Left ventricle myocardium inferior (tissue), 1 donor: Measurements from ENCODE around the gene BBIP1. TPM values are rescaled to one million over a fixed set of nuclear protein-coding genes. Genes with fewer than 3 reads are reported as not detected.
A peak's percentile ranks its signal among the peaks of the same experiment; 100 is the strongest.

ENCODE experiments used
- DNase-seq: peaks from one replicate; pipeline ENCODE4 v3.0.0-alpha.2; 2020
- H3K27ac ChIP-seq: fragments of 200-600 bp; replicated peaks from 2 replicates; pipeline ENCODE4 v1.8.0; 2021
- H3K27me3 ChIP-seq: fragments of 200-600 bp; 2 replicates; pipeline ENCODE4 v1.8.0; 2021; ENCODE audit warnings: low read depth
- H3K36me3 ChIP-seq: fragments of 200-600 bp; 2 replicates; pipeline ENCODE4 v1.8.0; 2021
- H3K4me1 ChIP-seq: fragments of 200-600 bp; 2 replicates; pipeline ENCODE4 v1.8.0; 2021
- H3K4me3 ChIP-seq: fragments of 200-600 bp; 2 replicates; pipeline ENCODE4 v1.8.0; 2021; ENCODE audit warnings: mild to moderate bottlenecking, moderate library complexity
- H3K9me3 ChIP-seq: fragments of 200-600 bp; replicated peaks from 2 replicates; pipeline ENCODE4 v1.8.0; 2021
- CTCF ChIP-seq: fragments of 200-600 bp; IDR thresholded peaks from 2 replicates; pipeline ENCODE4 v1.8.0; 2021; ENCODE audit warnings: antibody characterized with exemption, mild to moderate bottlenecking, borderline replicate concordance
- intact Hi-C: fragments of 100-400 bp; cut with micrococcal nuclease; formaldehyde crosslinking; loops from one replicate; pipeline ENCODE4 v1.11.0; 2022
- total RNA-seq: library from RNA; stranded (reverse); fragmentation: NEBNext Ultra II Directional; extraction: Animal tissue kit (Norgen Biotek cat#: 25700); gene quantifications from one replicate; pipeline ENCODE4 v1.2.1, GENCODE V29; 2021
- donor health status: DM: no; HTN: yes; CAD: no; lungs with severe emphysema.

The BBIP1 gene
- total RNA-seq, 1 donor from 2014 or later, result 25.1 TPM

- no peak for TF ChIP-seq CTCF
- intact Hi-C loops, result no loop called here
- Histone ChIP-seq H3K27ac (no peak overlapping the region), H3K27me3 (no peaks in the 10 kb centered on the region), H3K9me3 (no peaks in the 10 kb centered on the region), H3K4me1 (peaks cover 68% of the 10 kb centered on the region), H3K36me3 (no peaks in the 10 kb centered on the region), H3K4me3 (no peak overlapping the region)
- DNase-seq, result no peak
Observed at GRCh38 chr10:110964681-110965080, 45.7 kb upstream of the BBIP1 start.

- H3K4me1 ChIP-seq, result peaks cover 70% of the 10 kb centered on the region
- no peak overlapping the region for H3K27ac ChIP-seq
Observed at GRCh38 chr10:110963162-110963561, 44.2 kb upstream of the BBIP1 start.

DNA sequence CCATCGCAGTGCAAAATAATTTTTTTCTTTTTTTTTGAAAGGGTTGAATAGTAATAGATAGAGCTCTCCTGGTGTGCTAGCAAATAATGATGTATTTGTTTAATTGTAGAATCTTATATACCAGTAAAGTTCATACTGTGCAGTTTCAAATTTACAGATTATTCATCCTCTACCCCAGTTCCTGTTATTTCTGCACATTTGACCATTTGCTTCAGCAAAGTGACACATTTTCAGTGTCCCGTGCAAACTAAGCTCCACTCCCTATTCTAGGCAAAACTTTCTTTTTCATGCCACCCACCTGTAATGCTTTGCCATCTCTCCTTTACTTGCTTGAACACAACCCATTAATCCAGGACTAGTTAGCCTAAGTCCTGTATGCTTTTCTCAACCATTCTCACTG lies 43.5 kb upstream of the BBIP1 start:
- H3K27ac ChIP-seq, result no peak overlapping the region

More at GRCh38 chr10:110963162-110963561, 44.2 kb upstream of the BBIP1 start:
- no peak overlapping the region for H3K4me3 ChIP-seq
- no peak for TF ChIP-seq CTCF
- DNase-seq, result no peak
- no peaks in the 10 kb centered on the region for H3K9me3 ChIP-seq
- no peaks in the 10 kb centered on the region for H3K27me3 ChIP-seq
- H3K36me3 ChIP-seq, result no peaks in the 10 kb centered on the region
- intact Hi-C loops, result no loop called here

DNA sequence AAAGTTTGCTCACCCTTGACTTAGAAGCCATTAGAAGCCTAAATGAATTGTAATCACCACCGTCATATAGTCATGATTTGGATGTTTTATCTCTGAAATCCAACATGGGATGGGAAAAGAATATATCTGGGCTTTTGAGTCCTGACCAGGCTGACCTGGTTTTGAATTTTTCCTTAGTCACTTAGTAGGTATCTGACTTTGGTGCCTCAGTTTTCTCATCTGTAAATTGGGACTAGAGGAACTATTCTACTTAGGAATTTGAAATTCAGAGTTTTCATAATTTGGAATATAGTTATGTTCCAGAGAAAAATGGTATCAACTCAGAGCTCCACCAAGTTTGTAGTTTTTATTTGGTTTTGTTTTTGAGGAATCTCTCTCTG lies 41.3 kb upstream of the BBIP1 start:
- Histone ChIP-seq H3K27me3 (no peaks in the 10 kb centered on the region), H3K27ac (peak overlapping the region; percentile 58), H3K9me3 (no peaks in the 10 kb centered on the region), H3K36me3 (no peaks in the 10 kb centered on the region), H3K4me1 (peaks cover 62% of the 10 kb centered on the region), H3K4me3 (no peak overlapping the region)
- TF ChIP-seq CTCF, result no peak
- DNase-seq, result no peak
- intact Hi-C loops, result no loop called here

More for the DNA sequence above, 43.5 kb upstream of the BBIP1 start:
- no peak for TF ChIP-seq CTCF
- Histone ChIP-seq H3K4me1 (peaks cover 72% of the 10 kb centered on the region), H3K27me3 (no peaks in the 10 kb centered on the region), H3K9me3 (no peaks in the 10 kb centered on the region), H3K36me3 (no peaks in the 10 kb centered on the region), H3K4me3 (no peak overlapping the region)
- DNase-seq, result no peak
- intact Hi-C loops, result no loop called here

GRCh38 chr10:110959379-110960332 lies 40.7 kb upstream of the BBIP1 start:
- no peak for DNase-seq
- Histone ChIP-seq H3K9me3 (no peaks in the 10 kb centered on the region), H3K36me3 (no peaks in the 10 kb centered on the region), H3K27ac (peak overlapping the region; percentile 58), H3K4me1 (peaks cover 61% of the 10 kb centered on the region), H3K4me3 (peak overlapping the region; percentile 3), H3K27me3 (no peaks in the 10 kb centered on the region)
- no peak for TF ChIP-seq CTCF
- intact Hi-C loops, result no loop called here
